H9 (cell line): Measurements from ENCODE around the gene ZNF837. TPM values are rescaled to one million over a fixed set of nuclear protein-coding genes. Genes with fewer than 3 reads are reported as not detected.

Experiments used
- DNase-seq: peaks from one replicate; pipeline ENCODE4 v3.0.0-alpha.2; 2017
- H2AFZ ChIP-seq: one replicate; pipeline ENCODE4 v1.6.1; 2013; ENCODE audit warnings: mild to moderate bottlenecking, low read length, control low read depth, moderate library complexity
- H2AK5ac ChIP-seq: 2 replicates; pipeline ENCODE4 v1.6.1; 2013; ENCODE audit warnings: low read length, control low read depth, mixed read lengths; ENCODE audit not compliant: insufficient read length
- H2BK120ac ChIP-seq: one replicate; pipeline ENCODE4 v1.6.1; 2013; ENCODE audit warnings: low read depth, mild to moderate bottlenecking, low read length, control low read depth, inconsistent platforms; ENCODE audit not compliant: poor library complexity, severe bottlenecking
- H2BK12ac ChIP-seq: 2 replicates; pipeline ENCODE4 v1.6.1; 2013; ENCODE audit warnings: low read length, control low read depth, mixed read lengths, low read depth; ENCODE audit not compliant: insufficient read length
- H2BK15ac ChIP-seq: 2 replicates; pipeline ENCODE4 v1.6.1; 2013; ENCODE audit warnings: low read depth, low read length, control low read depth
- H2BK20ac ChIP-seq: one replicate; pipeline ENCODE4 v1.6.1; 2013; ENCODE audit warnings: low read depth, mild to moderate bottlenecking, low read length, control low read depth, inconsistent platforms; ENCODE audit not compliant: poor library complexity, severe bottlenecking
- H2BK5ac ChIP-seq: 2 replicates; pipeline ENCODE4 v1.6.1; 2013; ENCODE audit warnings: low read length, control low read depth, mixed read lengths; ENCODE audit not compliant: insufficient read length
- H3K14ac ChIP-seq: 2 replicates; pipeline ENCODE4 v1.6.1; 2013; ENCODE audit warnings: low read length, control low read depth; ENCODE audit not compliant: insufficient read depth
- H3K18ac ChIP-seq: 2 replicates; pipeline ENCODE4 v1.6.1; 2013; ENCODE audit warnings: low read depth, mild to moderate bottlenecking, mixed read lengths, low read length, control low read depth; ENCODE audit not compliant: insufficient read length
- H3K23ac ChIP-seq: 2 replicates; pipeline ENCODE4 v1.6.1; 2013; ENCODE audit warnings: low read length, control low read depth, mixed read lengths, low read depth; ENCODE audit not compliant: insufficient read length
- H3K23me2 ChIP-seq: 2 replicates; pipeline ENCODE4 v1.6.1; 2013; ENCODE audit warnings: low read depth, mild to moderate bottlenecking, mixed read lengths, low read length, control low read depth; ENCODE audit not compliant: insufficient read length, poor library complexity, severe bottlenecking
- H3K27ac ChIP-seq: 2 replicates; pipeline ENCODE4 v1.5.1; 2013; ENCODE audit warnings: low read length, control low read depth, mixed read lengths, low read depth; ENCODE audit not compliant: insufficient read length
- H3K27me3 ChIP-seq: 2 replicates; pipeline ENCODE4 v1.6.1; 2013; ENCODE audit warnings: low read length, control low read depth, inconsistent platforms; ENCODE audit not compliant: insufficient read depth
- H3K4ac ChIP-seq: 2 replicates; pipeline ENCODE4 v1.6.1; 2013; ENCODE audit warnings: low read depth, mild to moderate bottlenecking, control low read depth, inconsistent platforms, low read length, moderate library complexity
- H3K4me1 ChIP-seq: 2 replicates; pipeline ENCODE4 v1.6.1; 2013; ENCODE audit warnings: low read length, control low read depth, inconsistent platforms; ENCODE audit not compliant: insufficient read depth
- H3K4me2 ChIP-seq: 2 replicates; pipeline ENCODE4 v1.6.1; 2013; ENCODE audit warnings: low read length, control low read depth, mixed read lengths; ENCODE audit not compliant: insufficient read length, insufficient read depth
- H3K56ac ChIP-seq: 2 replicates; pipeline ENCODE4 v1.6.1; 2013; ENCODE audit warnings: low read depth, mild to moderate bottlenecking, mixed read lengths, low read length, control low read depth; ENCODE audit not compliant: insufficient read length
- H3K79me1 ChIP-seq: 2 replicates; pipeline ENCODE4 v1.6.1; 2013; ENCODE audit warnings: low read depth, mild to moderate bottlenecking, moderate library complexity, low read length, control low read depth, inconsistent platforms; ENCODE audit not compliant: insufficient read depth, poor library complexity, severe bottlenecking
- H3K79me2 ChIP-seq: 2 replicates; pipeline ENCODE4 v1.6.1; 2013; ENCODE audit warnings: low read length, control low read depth, inconsistent platforms; ENCODE audit not compliant: insufficient read depth
- H3K9ac ChIP-seq: 2 replicates; pipeline ENCODE4 v1.6.1; 2013; ENCODE audit warnings: low read length, control low read depth, mixed read lengths; ENCODE audit not compliant: insufficient read length; ENCODE audit errors: extremely low read depth
- H3K9me3 ChIP-seq: one replicate; pipeline ENCODE4 v1.6.1; 2013; ENCODE audit warnings: low read depth, low read length, inconsistent platforms; ENCODE audit not compliant: control insufficient read depth
- H3T11ph ChIP-seq: one replicate; pipeline ENCODE4 v1.6.1; 2013; ENCODE audit warnings: mild to moderate bottlenecking, low read length, control low read depth, inconsistent platforms
- H4K20me1 ChIP-seq: one replicate; pipeline ENCODE4 v1.6.1; 2013; ENCODE audit not compliant: control insufficient read depth, insufficient read length, insufficient read depth
- H4K5ac ChIP-seq: 2 replicates; pipeline ENCODE4 v1.6.1; 2013; ENCODE audit warnings: low read depth, mild to moderate bottlenecking, mixed read lengths, low read length, control low read depth; ENCODE audit not compliant: insufficient read length
- H4K8ac ChIP-seq: replicated peaks from 2 replicates; pipeline ENCODE4 v1.6.1; 2013; ENCODE audit warnings: low read length, control low read depth, mixed read lengths, low read depth; ENCODE audit not compliant: insufficient read length
- H4K91ac ChIP-seq: 2 replicates; pipeline ENCODE4 v1.6.1; 2013; ENCODE audit warnings: low read depth, mild to moderate bottlenecking, moderate library complexity, mixed read lengths, low read length, control low read depth; ENCODE audit not compliant: insufficient read length
- H3K27ac Mint-ChIP-seq, 3 experiments: 2 replicates in 2 of 3; 3 replicates in 1 of 3; pipeline ENCODE4 v1.8.0; 2020 to 2021; ENCODE audit warnings: mixed read lengths in 3 of 3, mild to moderate bottlenecking in 1 of 3, moderate library complexity in 1 of 3
- H3K27me3 Mint-ChIP-seq: 2 replicates; pipeline ENCODE4 v1.8.0; 2021; ENCODE audit warnings: low read depth, mild to moderate bottlenecking, moderate library complexity, mixed read lengths
- H3K36me3 Mint-ChIP-seq, 3 experiments: 2 replicates in 2 of 3; 3 replicates in 1 of 3; pipeline ENCODE4 v1.8.0; 2020 to 2021; ENCODE audit warnings: low read depth in 3 of 3, mixed read lengths in 3 of 3; ENCODE audit not compliant: insufficient read depth in 1 of 3
- H3K4me1 Mint-ChIP-seq, 2 experiments: 2 replicates each; pipeline ENCODE4 v1.8.0; 2020; ENCODE audit warnings: mixed read lengths in 2 of 2
- H3K4me3 Mint-ChIP-seq, 2 experiments: 2 replicates in 1 of 2; 3 replicates in 1 of 2; pipeline ENCODE4 v1.8.0; 2020 to 2021; ENCODE audit warnings: mild to moderate bottlenecking in 2 of 2, mixed read lengths in 2 of 2, moderate library complexity in 1 of 2
- H3K9me3 Mint-ChIP-seq, 2 experiments: 2 replicates in 1 of 2; 3 replicates in 1 of 2; pipeline ENCODE4 v1.8.0; 2020; ENCODE audit warnings: mild to moderate bottlenecking in 2 of 2, mixed read lengths in 2 of 2, moderate library complexity in 1 of 2
- WGBS: extraction: QIAGEN DNeasy Blood & Tissue Kit; methylation state at CpG from one replicate; pipeline ENCODE4 v1.1.7; 2013; ENCODE audit warnings: missing lambda C conversion rate, low lambda C conversion rate, mixed read lengths; ENCODE audit not compliant: insufficient read length; ENCODE audit errors: extremely low coverage; 5-methylcytosine and 5-hydroxymethylcytosine counted together
- total RNA-seq: library from RNA; stranded (reverse); gene quantifications from 2 replicates; pipeline ENCODE4 v1.2.1, GENCODE V29; 2021
- TF ChIP-seq, protein P1 (sequence below): fragments of 200-600 bp; sonication (generic); conservative IDR thresholded peaks from 3 replicates; pipeline ENCODE4 v1.8.0; 2021; ENCODE audit warnings: antibody characterized with exemption, mild to moderate bottlenecking

The ZNF837 gene
- total RNA-seq, 1 experiment from 2014 or later: 3.4 TPM

DNA sequence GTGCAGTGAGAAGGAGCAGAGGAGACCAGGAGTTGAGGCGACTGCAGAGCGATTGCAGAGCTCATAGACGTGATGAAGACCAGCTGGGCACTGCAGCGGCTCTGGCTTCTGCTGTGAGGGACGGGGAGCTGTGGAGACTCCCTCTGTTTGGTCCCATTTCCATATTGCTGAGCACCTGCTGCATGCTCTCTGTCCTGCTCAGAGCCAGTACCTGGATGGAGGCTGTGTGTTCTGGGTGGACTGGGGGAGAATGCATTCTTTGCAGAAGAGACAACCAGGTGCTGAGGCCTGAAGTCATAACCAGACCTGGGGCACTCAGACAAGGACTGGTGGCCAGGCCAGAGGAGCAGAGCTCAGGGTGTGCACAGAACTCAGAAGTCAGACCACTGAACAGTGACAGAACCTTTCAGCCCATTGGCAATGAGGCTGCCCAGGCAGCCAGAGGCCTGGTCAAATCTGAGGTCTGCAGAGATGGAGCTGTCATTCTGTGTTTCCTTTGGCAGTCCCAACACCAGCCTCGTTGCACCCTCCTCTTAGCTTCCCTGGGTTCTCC lies 26.3 kb downstream of the ZNF837 start:
- H4K8ac ChIP-seq: no peak overlapping the region
- no peak overlapping the region for H3K27ac ChIP-seq
- H2BK5ac ChIP-seq: no peak overlapping the region
- no peak overlapping the region for H3K4me2 ChIP-seq
- no peak overlapping the region for H3K23ac ChIP-seq
- no peaks in the 10 kb centered on the region for H3K9me3 ChIP-seq
- H4K5ac ChIP-seq: no peak overlapping the region
- no CpG with 5 or more reads among the region's 6 CpGs for WGBS
- no peak overlapping the region for H3K27ac Mint-ChIP-seq
- H2AFZ ChIP-seq: no peak overlapping the region
- no peak overlapping the region for H3K4ac ChIP-seq
- H3K9ac ChIP-seq: no peak overlapping the region
- H4K20me1 ChIP-seq: no peaks in the 10 kb centered on the region
- no peak overlapping the region for H3K4me3 Mint-ChIP-seq
- TF ChIP-seq, protein P1, sequence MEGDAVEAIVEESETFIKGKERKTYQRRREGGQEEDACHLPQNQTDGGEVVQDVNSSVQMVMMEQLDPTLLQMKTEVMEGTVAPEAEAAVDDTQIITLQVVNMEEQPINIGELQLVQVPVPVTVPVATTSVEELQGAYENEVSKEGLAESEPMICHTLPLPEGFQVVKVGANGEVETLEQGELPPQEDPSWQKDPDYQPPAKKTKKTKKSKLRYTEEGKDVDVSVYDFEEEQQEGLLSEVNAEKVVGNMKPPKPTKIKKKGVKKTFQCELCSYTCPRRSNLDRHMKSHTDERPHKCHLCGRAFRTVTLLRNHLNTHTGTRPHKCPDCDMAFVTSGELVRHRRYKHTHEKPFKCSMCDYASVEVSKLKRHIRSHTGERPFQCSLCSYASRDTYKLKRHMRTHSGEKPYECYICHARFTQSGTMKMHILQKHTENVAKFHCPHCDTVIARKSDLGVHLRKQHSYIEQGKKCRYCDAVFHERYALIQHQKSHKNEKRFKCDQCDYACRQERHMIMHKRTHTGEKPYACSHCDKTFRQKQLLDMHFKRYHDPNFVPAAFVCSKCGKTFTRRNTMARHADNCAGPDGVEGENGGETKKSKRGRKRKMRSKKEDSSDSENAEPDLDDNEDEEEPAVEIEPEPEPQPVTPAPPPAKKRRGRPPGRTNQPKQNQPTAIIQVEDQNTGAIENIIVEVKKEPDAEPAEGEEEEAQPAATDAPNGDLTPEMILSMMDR: no peak
- H3K27me3 Mint-ChIP-seq: no peaks in the 10 kb centered on the region
- no peak overlapping the region for H2BK15ac ChIP-seq
- H3T11ph ChIP-seq: no peak overlapping the region
- no peak overlapping the region for H3K56ac ChIP-seq
- no peaks in the 10 kb centered on the region for H3K79me1 ChIP-seq
- peaks cover 0 to 4% (median 2%) of the 10 kb centered on the region in 3 experiments; a peak in 3 of 7 replicates for H3K36me3 Mint-ChIP-seq
- H2BK120ac ChIP-seq: no peak overlapping the region
- no peak overlapping the region for H3K14ac ChIP-seq
- no peaks in the 10 kb centered on the region for H3K4me1 ChIP-seq
- H3K23me2 ChIP-seq: peaks cover 2% of the 10 kb centered on the region
- no peak overlapping the region for H3K18ac ChIP-seq
- DNase-seq: no peak
- peaks cover 0 to 2% of the 10 kb centered on the region in 2 experiments; a peak in 2 of 4 replicates for H3K4me1 Mint-ChIP-seq
- H3K9me3 Mint-ChIP-seq: no peaks in the 10 kb centered on the region
- no peaks in the 10 kb centered on the region for H3K79me2 ChIP-seq
- H4K91ac ChIP-seq: no peak overlapping the region
- no peaks in the 10 kb centered on the region for H3K27me3 ChIP-seq
- H2BK12ac ChIP-seq: no peak overlapping the region
- H2AK5ac ChIP-seq: no peak overlapping the region
- H2BK20ac ChIP-seq: no peak overlapping the region
